CD4-positive, alpha-beta T cell treated with Interleukin-15 for 1 hour (primary cell): Measurements from ENCODE around the gene CD69.
A peak's percentile ranks its signal among the peaks of the same experiment; 100 is the strongest.

Source experiments
- DNase-seq: peaks from one replicate; pipeline ENCODE4 v3.0.0-alpha.2; 2020

Gene CD69

DNA sequence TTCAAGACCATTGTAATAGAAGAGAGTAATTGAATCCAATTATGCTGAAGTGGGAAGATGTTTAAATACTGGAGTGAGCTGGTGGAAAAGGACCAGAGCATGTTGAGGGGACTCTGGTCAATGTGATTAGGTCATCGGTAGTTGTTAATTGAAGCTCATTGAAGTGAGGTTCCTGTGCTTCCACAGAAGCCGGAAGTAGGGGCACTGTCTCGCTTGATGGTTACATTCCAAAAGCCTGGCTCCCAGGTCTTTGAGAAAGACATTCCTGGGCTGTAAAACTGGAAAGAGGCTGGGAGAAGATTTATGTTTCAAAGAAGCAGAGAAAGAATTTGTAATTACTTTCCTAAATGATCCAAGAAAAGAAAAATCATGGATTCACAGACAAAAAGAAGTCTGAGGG lies 15.5 kb downstream of the CD69 start:
- no peak for DNase-seq

DNA sequence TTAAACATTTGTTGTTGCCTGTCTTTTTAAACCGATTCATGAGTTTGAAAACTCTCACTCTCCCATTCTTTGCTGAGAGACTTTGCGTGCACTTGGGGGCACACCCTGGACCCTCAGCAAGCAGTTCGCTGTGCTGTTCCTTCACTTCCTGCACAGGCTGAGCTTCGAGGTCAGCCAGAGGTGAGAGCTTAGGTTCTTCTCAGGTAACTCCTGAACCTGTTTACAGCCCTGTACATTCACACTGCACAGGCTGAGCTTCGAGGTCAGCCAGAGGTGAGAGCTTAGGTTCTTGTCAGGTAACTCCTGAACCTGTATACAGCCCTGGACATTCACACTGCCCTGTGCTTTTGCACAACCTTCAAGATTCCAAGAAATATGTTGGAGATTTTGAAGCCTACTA lies 18.0 kb downstream of the CD69 start:
- peak; percentile 76 for DNase-seq

DNA sequence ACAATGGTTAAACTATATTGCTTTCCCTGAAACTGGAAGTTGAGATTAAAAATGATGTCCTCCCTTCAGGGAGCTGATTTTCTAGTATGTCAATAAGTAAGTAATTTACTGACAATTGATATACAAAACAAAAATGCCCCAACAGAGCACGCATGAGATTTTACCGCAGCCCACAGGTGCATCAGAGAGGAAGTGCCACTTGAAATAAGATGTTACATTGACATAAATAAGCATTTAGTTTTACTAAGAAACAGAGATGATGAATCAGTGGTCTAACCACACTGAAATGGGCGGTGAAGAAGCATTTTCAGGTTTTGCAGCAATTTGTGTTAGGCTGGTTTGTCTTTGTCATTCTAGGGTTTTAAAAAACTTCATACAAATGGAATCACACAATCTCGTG lies 19.0 kb downstream of the CD69 start:
- DNase-seq = peak; percentile 87

DNA sequence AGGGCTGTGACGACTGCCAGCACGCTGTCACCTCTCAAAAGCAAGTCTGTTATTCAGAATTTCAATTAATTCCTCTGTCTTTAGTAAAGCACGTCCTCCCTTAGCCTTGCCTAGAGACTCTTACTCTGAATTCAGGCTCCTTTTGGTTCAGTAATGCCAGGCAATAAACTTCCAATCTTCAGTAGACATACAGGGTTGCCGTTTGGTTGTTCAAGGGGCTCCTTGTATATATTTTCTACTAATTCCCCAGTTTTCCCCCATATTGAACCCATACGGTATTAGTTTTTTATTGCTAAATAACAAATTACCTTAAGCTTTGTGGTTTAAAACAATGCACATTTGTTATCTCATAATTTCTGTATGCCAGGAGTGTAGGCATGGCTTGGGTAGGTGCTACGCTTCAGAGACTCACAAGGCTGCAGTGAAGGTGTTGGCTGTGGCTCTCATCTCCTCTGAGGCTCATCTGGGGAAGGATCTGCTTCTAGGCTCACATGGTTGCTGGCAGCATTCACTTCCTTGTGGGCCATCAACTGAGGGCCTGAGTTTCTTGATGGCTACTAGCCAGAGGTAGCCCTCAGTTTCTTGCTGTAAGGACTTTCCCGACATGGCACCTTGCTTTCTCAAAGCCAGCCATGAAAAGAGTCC lies 20.5 kb downstream of the CD69 start:
- DNase-seq = peak; percentile 69

DNA sequence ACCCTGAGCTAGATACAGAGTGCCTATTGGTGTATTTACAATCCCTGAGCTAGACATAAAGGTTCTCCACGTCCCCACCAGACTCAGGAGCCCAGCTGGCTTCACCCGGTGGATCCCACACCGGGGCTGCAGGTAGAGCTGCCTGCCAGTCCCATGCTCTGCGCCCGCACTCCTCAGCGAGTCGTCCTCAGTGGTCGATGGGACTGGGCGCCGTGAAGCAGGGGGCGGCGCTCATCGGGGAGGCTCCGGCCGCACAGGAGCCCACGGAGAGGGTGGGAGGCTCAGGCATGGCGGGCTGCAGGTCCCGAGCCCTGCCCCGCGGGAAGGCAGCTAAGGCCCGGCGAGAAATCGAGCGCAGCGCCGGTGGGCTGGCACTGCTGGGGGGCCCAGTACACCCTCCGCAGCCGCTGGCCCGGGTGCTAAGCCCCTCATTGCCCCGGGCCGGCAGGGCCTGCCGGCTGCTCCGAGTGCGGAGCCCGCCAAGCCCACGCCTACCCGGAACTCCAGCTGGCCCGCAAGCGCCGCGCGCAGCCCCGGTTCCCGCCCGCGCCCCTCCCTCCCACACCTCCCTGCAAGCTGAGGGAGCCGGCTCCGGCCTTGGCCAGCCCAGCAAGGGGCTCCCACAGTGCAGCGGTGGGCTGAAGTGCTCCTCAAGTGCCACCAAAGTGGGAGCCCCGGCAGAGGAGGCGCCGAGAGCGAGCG lies 21.1 kb downstream of the CD69 start:
- peak; percentile 56 for DNase-seq

DNA sequence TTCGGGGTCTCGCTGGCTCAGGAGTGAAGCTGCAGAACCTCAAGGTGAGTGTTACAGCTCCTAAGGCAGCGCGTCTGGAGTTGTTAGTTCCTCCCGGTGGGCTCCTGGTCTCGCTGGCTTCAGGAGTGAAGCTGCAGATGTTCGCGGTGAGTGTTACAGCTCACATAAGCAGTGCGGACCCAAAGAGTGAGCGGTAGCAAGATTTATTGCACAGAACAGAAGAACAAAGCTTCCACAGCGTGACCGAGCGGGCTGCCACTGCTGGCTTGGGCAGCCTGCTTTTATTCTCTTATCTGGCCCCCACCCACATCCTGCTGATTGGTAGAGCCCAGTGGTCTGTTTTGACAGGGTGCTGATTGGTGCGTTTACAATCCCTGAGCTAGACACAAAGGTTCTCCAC lies 21.8 kb downstream of the CD69 start:
- DNase-seq = peak; percentile 21

DNA sequence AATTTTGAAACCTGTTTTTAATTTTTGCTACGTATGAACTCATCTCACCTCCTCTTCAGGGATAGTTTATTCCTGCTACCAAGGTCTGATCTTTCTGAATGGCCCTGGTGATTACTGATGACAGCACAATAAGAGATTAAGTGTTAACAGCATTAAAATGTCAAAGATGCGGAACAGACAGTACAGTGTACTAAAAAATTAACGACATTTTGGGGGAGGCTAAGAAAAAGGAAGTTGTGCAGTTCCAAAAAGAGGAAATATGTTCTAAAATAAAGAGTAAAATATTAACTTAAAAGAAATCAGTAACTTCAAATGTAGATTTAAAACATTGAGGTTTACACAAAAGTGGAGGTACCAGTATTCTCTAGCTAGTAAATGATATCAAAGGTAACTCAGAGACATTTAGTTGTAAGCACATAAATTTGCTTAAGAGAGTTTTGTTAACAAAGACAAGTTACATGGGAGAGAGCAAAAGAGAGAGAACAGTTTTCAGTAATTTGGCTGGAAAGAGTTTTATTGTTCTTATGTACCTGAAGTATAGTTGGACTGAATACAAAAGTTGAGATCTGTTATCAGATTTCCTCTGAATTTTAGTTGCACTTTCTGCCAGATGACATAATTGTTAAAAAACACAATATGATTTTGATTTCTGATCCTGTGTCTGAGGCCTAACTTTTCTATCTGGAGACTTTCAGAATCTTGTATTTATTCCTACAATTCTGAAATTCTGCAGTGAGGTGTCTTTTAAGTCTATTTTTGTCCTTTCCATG lies 23.6 kb downstream of the CD69 start:
- no peak for DNase-seq

DNA sequence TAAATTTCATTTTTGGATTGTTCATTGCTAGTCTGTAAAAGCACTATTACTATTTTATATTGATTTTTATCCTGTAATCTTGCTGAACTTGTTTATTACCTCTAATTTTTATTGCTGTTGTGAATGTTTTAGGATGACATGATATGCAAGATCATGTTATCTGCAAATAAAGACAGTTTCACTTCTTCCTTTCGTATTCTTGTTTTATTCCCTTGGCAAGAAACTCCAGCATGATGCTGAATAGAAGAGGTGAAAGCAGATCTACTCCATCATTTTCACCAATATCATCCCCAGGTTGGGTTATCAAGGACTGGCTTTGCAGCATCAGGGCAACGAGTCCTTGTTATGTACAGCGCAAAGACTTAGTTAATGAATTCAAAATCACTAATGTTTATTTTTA lies 25.1 kb downstream of the CD69 start:
- DNase-seq = no peak

DNA sequence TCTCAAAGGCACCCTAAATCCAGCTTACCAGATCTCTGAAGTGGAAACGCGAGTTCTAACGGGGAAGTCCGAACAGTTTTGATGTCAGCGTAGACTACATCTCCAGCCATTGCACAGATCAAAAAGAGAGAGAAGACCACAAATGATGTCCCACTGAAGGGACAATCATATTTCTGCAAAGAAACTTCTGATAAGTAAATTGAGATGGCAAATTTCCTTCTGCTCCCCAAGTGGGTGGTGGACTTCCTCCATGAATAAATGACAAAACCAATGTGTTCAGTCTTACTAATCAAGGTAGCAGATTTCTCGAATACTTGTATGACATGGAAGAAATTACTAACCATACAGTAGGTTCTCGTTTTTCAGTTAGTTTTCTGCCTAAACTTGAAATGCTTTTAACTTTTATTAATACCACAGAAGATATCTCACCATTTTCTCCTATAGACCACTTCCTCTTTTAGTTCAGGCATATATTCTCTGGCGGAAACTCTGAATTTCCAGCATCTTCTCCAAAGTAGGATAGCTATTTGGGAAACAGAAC lies 27.7 kb downstream of the CD69 start, which contains the start of gene CLECL1:
TSS of gene CLECL1 (minus strand) at position 177 of the 541 bp plus-strand sequence.
- DNase-seq = no peak

DNA sequence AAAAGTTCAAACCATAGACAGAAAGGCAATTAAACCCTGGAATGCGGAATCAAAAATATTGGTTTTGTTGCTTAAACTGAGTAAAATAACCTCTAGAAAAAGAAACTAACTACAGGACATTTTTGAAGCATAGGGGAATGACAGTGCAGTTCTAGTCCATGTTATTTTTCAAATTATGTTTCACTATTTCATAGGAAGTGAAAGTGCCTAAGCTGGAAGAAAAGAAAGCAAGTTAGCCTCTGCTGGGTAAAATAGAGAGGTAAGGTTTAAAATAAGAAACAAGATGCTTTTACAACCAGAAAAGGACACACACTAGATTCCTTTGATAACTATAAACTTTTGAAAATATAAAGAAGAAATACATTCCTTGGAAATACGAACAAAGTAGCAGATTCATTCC lies 28.9 kb downstream of the CD69 start:
- no peak for DNase-seq

DNA sequence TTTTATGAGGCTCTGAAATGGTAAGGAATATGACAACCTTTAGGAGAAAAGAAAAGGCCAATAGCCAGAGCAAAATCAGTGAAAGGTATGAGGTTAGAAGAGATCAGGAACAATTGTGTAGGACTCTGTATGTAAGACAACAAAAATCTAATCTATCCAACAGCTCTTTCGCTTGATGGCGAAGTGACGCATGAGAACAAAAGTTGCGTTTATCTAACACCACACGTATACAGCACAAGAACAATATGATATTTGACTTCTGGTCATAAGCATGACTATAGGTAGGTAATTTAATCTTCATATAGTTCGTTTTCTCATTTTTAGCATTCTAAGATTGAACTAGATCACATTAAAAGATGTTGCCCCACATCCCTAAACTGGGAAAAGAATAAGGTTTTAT lies 29.3 kb downstream of the CD69 start:
- DNase-seq = no peak

DNA sequence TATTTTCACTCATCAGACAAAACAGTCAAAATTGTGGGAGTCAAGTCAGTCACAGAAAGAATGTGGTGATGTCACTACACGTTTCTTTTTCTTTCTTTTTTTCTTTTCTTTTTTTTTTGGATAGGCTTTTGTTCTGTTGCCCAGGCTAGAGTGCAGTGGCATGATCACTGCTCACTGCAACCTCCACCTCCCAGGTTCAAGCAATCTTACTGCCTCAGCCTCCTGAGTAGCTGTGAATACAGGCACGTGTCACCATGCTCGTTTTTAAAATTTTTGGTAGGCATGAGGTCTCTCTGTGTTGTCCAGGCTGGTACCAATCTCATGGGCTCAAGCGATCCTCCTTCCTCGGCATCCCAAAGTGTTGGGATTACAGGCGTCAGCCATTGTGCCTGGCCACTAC lies 30.1 kb downstream of the CD69 start:
- DNase-seq = no peak

DNA sequence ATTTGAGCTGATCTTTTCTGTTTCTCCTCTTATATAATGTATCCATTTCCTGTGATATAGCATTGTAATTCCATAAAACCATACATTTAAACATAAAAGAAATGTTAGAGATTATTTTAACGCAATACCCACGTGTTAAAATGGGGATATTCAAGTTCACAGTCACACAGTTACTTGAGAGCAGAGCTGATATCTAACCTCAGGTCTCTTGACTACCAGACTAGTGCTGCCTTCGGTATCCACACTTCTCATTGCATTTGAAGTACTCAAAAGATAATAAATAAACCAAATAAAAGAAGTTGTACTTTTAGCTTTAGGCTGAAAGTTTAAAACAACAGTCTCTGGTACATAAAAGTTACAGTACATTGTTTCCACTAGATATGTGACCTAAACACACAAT lies 30.7 kb downstream of the CD69 start:
- DNase-seq = no peak

DNA sequence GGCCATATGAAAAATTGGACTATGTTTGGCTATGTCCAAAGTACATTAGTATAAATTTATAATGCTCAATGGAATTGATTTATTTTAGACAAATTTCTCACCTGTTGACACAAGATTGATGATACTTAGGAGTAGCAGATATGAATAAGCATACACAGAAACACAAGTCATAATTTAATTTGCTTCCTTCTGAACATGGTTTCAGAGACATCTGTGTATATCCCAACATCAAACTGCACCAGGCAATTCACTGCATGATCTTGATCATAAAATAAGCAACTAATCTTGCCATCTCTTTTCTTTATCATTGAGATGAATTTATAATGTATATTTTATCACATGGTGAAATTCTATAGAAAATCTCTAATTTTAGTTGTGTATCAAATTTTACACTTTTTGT lies 31.6 kb downstream of the CD69 start:
- no peak for DNase-seq

DNA sequence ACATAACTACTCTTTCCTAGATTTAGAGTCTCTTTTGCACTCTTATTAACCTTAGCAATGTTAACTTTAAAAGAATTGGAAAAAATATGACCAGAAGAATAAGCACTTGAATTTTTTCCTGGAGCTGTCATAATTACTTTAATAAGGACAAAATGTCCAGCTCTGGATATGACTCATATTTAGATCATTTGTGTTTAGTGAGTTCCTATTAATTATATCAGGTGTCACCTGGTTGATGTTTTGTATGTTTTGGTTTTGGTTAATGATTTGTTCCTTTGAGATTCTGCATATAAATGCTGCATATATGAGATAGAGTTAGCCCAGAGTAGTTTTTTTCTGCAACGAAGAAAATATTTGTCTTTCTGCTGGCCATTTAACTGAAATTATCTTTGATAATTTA lies 32.9 kb downstream of the CD69 start:
- DNase-seq = no peak

DNA sequence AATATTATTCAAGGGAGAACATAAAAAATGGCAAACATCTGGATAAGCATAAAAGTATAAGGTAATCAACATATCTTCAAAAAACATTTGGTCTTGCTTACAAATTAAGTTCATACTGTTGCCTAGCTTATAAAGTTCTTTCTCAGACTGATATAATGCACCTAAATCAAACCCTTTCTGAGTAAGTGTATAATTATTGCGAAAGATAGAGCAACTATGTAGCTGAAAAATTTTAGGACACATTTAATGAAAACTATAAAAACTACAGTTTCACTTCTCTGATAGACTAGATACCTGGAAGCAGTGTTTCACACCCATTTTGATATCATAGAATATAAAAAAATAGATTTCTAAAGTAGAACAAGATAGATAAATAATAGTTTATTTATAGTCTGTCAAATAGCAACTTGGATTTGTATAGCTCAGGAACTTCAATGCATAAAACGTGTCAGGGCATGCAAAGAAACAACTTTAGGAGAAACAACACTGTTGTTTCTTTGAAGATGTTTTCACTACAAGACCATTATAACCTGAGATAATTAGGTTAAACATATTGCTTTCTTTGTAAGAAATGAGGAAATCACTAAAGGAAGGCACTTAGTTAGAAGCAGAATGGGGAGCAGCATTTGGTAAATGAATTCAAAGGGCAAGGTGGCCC lies 35.4 kb downstream of the CD69 start:
- no peak for DNase-seq

DNA sequence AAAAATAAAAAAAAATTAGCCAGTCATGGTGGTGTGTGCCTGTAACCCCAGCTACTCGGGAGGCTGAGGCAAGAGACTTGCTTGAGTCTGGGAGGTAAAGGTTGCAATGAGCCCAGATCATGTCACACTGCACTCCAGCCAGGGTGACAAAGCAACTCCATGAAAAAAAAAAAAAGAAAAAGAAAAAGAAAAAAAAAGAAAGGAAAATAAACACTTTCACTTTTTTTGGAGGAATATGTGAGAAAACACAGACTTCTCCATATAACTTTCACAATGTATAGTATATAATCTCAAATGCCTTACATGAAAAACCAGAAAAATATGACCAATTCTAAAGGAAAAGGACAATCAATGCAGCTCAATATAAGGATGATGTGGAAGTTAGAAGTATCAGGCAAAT lies 36.7 kb downstream of the CD69 start:
- no peak for DNase-seq

DNA sequence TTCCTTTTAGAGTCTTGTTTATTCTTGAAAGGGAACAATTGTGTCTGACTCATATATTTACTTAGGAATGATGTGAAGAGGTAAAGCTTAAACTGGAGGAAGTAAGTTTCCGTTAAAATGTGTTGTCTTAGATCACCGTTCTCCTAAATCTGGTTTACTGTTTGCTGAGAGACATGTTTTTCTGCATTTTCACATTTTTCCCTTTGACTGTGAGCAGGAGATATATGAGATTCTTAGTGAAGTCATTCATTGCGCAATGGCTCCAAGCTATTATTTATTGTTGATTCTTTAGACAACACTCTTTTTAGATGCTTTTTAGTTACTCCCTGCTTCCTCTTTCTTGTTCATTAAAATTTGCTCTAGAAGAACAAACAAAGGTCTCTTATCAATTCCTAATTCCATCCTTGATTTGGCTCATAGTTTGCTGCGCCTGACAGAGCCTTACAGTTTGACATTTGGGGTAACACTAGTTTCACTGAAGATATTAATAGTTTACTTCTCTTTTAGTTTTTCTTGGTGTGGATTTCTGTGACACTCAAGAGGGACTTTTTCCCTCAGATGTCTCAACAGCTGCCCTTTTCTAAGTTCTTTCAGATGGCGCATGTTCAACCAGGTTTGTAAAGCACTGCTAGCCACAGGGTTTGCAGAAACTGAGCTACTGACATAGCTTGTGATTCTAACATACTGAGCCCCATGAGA lies 39.2 kb downstream of the CD69 start:
- DNase-seq = peak; percentile 36

DNA sequence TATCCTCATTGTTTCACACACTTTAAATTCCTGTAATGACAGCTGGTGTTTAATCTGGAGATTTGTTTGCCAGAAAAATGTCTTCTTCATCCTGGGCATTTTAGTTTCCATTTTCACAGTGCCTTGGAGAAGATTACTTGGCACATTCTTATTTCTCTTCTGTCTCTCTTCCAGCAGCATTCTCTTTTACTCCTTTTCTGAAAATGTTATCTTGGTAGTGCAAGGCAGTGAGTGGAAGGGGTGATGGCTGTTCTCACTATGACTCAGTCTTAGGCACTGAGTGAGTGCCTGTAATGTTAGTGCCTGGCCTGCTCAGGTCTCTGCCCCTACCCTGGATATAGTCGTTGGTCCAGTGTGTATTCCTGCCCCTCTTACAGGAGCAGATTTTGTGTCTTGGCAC lies 40.9 kb downstream of the CD69 start:
- DNase-seq = no peak

DNA sequence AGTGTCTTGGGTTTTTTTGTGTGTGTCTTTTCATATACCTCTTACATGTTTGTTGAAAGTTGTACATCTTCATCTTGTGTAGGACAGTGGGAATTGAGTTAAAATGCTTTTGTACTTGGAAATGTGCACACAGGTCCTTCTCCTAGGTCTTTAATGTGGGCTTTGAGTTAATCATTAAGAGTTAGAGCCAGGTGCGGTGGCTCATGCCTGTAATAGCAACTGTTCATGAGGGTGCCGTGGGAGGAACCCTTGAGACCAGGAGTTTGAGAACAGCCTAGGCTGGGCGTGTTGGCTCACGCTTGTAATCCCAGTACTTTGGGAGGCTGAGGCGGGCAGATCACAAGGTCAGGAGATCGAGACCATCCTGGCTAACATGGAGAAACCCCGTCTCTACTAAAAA lies 41.7 kb downstream of the CD69 start:
- no peak for DNase-seq

DNA sequence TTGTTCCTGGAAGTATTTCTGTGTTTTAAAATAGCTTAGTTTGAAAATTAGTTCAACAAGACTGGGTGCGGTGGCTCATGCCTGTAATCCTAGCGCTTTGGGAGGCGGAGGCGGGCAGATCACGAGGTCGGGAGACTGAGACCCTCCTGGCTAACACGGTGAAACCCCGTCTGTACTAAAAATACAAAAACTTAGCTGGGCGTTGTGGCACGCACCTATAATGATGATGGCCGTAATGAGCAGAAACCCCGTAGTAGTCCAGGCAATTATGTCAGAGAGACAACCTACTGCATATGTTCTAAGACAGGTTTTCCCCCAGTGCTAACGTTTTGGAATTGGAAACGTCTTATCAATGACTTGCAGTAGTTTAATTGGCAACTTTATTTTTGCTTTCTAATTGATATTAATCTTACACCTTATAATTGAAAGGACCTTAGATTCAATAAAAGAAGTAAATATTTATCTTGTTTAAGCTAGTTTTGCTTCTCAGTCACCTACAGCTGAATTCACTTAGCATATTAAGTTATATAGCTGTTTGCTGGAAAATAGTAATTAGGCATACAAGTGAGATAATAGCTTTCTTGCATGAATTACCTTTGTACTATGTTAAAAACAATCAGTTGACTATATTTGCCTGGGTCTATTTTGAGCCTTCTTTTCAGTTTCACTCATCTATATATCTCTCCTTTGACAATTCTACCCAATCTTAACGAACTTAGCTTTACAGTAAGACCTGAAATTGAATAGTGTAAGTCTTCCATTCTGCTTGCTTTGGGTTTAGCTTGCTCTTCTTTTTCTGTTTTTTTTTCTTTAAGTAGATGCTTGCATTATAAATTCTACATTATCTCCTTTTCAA lies 43.4 kb downstream of the CD69 start:
- no peak for DNase-seq
